Panc1 (cell line): ENCODE results near the gene DPAGT1.

Experiments
- POLR2AphosphoS5 ChIP-seq: IDR thresholded peaks from 2 replicates; pipeline ENCODE4 v1.6.1; 2012; ENCODE audit warnings: mild to moderate bottlenecking, low read depth, low read length, moderate library complexity
- SIN3A ChIP-seq: IDR thresholded peaks from 2 replicates; pipeline ENCODE4 v1.6.1; 2012; ENCODE audit warnings: low read depth, mild to moderate bottlenecking, low read length, moderate library complexity, borderline replicate concordance; ENCODE audit not compliant: insufficient read depth
- TCF7L2 ChIP-seq: IDR thresholded peaks from 2 replicates; pipeline ENCODE4 v1.6.1; 2011; ENCODE audit warnings: mild to moderate bottlenecking, low read depth, low read length, inconsistent platforms
- TF ChIP-seq, protein P1 (sequence below): fragments of 450-650 bp; IDR thresholded peaks from 2 replicates; pipeline ENCODE4 v1.5.1; 2017; ENCODE audit warnings: mild to moderate bottlenecking
- TF ChIP-seq, protein P2 (sequence below), 2 experiments: IDR thresholded peaks; 2 replicates each; pipeline ENCODE4 v1.6.1; 2011 to 2012; ENCODE audit warnings: low read depth in 2 of 2, control low read depth in 1 of 2, low read length in 1 of 2, mild to moderate bottlenecking in 1 of 2, moderate library complexity in 1 of 2; ENCODE audit not compliant: insufficient read depth in 1 of 2

DNA sequence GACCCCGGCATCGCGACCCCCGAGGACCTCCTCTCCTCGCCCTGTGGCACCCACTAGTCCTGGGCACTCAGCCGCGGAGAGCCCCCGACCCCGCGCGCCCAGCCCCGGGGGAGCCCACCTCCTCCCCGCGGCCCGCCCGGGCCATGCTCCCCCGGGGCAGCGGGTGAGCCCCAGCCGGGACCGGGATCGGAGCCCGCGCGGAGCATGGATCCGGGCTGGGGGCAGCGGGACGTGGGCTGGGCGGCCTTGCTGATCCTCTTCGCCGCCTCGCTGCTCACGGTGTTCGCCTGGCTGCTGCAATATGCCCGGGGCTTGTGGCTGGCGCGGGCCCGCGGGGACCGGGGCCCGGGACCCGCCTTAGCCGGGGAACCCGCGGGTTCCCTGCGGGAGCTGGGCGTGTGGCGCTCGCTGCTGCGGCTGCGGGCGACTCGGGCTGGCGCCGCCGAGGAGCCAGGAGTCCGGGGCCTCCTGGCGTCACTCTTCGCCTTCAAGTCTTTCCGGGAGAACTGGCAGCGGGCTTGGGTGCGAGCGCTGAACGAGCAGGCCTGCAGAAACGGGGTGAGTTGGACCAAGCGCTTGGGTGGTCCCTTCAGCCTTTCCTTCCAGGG, 6.0 kb upstream of the DPAGT1 start:
- TF ChIP-seq, protein P1, sequence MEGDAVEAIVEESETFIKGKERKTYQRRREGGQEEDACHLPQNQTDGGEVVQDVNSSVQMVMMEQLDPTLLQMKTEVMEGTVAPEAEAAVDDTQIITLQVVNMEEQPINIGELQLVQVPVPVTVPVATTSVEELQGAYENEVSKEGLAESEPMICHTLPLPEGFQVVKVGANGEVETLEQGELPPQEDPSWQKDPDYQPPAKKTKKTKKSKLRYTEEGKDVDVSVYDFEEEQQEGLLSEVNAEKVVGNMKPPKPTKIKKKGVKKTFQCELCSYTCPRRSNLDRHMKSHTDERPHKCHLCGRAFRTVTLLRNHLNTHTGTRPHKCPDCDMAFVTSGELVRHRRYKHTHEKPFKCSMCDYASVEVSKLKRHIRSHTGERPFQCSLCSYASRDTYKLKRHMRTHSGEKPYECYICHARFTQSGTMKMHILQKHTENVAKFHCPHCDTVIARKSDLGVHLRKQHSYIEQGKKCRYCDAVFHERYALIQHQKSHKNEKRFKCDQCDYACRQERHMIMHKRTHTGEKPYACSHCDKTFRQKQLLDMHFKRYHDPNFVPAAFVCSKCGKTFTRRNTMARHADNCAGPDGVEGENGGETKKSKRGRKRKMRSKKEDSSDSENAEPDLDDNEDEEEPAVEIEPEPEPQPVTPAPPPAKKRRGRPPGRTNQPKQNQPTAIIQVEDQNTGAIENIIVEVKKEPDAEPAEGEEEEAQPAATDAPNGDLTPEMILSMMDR, result no peak
- TF ChIP-seq, protein P2, sequence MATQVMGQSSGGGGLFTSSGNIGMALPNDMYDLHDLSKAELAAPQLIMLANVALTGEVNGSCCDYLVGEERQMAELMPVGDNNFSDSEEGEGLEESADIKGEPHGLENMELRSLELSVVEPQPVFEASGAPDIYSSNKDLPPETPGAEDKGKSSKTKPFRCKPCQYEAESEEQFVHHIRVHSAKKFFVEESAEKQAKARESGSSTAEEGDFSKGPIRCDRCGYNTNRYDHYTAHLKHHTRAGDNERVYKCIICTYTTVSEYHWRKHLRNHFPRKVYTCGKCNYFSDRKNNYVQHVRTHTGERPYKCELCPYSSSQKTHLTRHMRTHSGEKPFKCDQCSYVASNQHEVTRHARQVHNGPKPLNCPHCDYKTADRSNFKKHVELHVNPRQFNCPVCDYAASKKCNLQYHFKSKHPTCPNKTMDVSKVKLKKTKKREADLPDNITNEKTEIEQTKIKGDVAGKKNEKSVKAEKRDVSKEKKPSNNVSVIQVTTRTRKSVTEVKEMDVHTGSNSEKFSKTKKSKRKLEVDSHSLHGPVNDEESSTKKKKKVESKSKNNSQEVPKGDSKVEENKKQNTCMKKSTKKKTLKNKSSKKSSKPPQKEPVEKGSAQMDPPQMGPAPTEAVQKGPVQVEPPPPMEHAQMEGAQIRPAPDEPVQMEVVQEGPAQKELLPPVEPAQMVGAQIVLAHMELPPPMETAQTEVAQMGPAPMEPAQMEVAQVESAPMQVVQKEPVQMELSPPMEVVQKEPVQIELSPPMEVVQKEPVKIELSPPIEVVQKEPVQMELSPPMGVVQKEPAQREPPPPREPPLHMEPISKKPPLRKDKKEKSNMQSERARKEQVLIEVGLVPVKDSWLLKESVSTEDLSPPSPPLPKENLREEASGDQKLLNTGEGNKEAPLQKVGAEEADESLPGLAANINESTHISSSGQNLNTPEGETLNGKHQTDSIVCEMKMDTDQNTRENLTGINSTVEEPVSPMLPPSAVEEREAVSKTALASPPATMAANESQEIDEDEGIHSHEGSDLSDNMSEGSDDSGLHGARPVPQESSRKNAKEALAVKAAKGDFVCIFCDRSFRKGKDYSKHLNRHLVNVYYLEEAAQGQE (IDR thresholded peaks at IDR 0.05; ENCODE audit: insufficient read depth in 1 of 2, low read depth in 2 of 2, low read length in 1 of 2), result no peak
- no peak for TF ChIP-seq TCF7L2
- TF ChIP-seq SIN3A, result no peak
- TF ChIP-seq POLR2AphosphoS5, result no peak
